ENCODE data around the gene TMEM61.
"Not testable (repeated sequence)": the region's sequence is repeated elsewhere in the genome, so short reads cannot be mapped to it uniquely, and the experiment has no call there.

The TMEM61 gene

DNA sequence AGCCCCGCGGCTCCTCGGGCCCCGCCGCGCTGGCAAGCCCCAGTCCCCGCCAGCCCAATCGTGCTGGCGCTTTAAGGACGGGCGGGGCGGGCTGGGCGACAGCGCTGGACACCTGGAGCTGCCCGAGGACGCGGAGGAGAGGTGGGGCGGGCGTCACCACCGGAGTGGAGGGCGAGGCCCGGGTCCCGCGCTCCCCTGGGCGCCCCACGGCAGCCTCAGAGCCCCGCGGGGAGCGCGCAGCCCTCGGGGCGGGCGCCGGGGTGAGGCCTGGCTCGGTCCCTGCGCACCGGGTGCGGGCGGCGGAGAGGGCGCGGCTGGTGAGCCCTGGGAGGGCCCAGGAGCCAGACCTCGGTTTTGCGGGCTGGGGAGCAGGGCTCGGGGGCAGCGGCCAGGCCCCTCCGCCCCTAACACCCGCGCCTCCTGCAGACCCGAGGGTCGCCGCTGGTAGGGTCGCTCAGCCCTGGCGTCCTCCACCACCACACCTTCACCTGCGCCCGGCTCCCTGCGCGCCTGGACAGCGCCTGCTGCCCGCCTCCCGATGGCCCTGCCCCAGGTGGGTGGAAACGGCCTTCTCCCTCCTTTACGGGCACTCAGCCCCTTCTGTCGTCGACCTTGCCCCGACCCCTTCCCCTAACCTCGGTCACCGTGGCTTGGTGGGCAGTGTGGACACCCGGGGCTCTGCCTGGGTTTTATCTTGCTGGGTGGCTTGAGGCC, at the start of gene TMEM61:
TSS of gene TMEM61 (plus strand) at position 101 of the 714 bp plus-strand sequence. CDS start at position 539, 438 bp downstream.
- Histone ChIP-seq H3K4me3 (peak within 1 kb of the TSS; percentile 72), H3K27ac (no peak within 1 kb of the TSS)
- peak; percentile 64 for DNase-seq (ENCODE audit: low spot score)
- TF ChIP-seq, protein P1, sequence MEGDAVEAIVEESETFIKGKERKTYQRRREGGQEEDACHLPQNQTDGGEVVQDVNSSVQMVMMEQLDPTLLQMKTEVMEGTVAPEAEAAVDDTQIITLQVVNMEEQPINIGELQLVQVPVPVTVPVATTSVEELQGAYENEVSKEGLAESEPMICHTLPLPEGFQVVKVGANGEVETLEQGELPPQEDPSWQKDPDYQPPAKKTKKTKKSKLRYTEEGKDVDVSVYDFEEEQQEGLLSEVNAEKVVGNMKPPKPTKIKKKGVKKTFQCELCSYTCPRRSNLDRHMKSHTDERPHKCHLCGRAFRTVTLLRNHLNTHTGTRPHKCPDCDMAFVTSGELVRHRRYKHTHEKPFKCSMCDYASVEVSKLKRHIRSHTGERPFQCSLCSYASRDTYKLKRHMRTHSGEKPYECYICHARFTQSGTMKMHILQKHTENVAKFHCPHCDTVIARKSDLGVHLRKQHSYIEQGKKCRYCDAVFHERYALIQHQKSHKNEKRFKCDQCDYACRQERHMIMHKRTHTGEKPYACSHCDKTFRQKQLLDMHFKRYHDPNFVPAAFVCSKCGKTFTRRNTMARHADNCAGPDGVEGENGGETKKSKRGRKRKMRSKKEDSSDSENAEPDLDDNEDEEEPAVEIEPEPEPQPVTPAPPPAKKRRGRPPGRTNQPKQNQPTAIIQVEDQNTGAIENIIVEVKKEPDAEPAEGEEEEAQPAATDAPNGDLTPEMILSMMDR (IDR thresholded peaks at IDR 0.05): no peak

DNA sequence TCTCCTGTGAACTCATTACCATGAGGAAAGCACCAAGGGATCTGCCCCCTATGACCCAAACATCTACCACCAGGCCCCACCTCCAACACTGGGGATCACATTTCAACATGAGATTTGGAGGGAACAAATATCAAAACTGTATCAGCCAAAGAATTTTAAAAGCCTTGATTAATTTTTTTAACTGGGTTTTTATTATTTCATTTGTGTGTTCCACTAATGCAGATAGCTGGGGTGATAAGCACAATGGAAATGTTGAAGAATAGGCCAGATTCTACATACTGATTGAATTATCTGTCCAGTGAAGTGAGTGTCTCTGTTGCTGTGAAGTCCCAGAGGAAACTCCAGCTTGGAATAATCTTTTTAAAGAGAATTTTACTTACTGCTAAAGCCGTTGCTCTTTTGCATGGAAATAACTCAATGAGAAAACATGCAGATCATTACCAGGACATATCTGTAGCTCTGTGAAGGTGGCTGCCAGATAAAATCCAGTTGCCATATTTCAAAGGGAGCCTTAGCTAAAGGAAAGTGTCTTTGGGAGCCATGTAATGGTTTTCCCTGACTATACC, 49.1 kb upstream of the TMEM61 start:
- no peak overlapping the region for H3K27ac ChIP-seq
- TF ChIP-seq, protein P1 (IDR thresholded peaks at IDR 0.05): no peak
- DNase-seq (ENCODE audit: low spot score): no peak

DNA sequence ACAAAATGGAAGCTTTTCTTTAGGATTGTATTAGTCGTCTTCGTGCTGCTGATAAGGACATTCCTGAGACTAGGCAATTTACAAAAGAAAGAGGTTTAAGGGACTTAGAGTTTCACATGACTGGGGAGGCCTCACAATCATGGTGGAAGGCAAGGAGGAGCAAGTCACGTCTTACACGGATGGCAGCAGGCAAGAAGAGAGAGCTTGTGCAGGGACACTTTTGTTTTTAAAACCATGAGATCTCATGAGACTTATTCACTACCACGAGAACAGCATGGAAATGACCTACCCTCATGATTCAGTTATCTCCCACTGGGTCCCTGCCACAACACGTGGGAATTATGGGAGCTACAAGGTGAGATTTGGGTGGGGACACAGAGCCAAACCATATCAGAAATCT, 46.3 kb upstream of the TMEM61 start:
- not testable (repeated sequence) for H3K4me3 ChIP-seq; DNase-seq (ENCODE audit: low spot score); H3K27ac ChIP-seq

More for the DNA sequence above, 49.1 kb upstream of the TMEM61 start:
- no peak overlapping the region for H3K4me3 ChIP-seq

DNA sequence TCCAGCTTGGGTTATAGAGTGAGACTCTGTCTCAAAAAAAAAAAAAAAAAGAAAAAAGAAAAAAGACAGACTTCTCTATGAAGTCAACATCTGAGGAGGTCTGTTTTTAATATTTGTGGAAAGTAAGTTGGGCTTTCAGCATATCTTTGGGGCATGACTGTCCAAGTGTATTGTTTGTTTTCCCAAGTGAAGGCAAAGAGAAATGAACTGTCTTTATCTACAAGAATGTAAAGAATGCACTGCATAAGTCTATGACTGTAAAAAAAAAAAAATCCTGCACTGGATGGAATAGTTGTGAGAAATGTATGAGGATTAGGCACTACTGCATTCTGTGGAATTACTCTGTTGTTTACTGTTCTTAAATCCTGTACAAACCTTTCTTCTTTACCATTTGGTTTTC, 45.6 kb upstream of the TMEM61 start:
- TF ChIP-seq, protein P1 (IDR thresholded peaks at IDR 0.05): no peak
- H3K27ac ChIP-seq: no peak overlapping the region
- no peak overlapping the region for H3K4me3 ChIP-seq
- DNase-seq (ENCODE audit: low spot score): no peak

DNA sequence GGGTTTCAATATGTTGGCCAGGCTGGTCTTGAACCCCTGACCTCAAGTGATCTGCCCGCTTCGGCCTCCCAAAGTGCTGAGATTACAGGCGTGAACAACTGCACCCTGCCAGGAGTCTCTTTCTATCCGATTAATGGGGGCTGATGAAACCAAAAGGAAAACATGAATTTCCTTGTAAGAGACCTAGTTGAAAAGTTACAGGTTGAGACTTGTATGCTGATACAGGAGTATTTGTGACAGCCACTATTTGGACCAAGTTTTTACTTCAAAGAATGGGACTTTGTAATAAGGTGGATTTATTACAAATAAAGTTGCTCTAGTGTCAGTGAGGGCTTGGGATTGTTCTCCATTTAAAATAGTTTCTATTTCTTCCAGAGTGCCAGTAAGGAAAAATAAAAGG, 43.6 kb upstream of the TMEM61 start:
- DNase-seq (ENCODE audit: low spot score): no peak
- TF ChIP-seq, protein P1 (IDR thresholded peaks at IDR 0.05): no peak
- Histone ChIP-seq H3K27ac (no peak overlapping the region), H3K4me3 (no peak overlapping the region)

DNA sequence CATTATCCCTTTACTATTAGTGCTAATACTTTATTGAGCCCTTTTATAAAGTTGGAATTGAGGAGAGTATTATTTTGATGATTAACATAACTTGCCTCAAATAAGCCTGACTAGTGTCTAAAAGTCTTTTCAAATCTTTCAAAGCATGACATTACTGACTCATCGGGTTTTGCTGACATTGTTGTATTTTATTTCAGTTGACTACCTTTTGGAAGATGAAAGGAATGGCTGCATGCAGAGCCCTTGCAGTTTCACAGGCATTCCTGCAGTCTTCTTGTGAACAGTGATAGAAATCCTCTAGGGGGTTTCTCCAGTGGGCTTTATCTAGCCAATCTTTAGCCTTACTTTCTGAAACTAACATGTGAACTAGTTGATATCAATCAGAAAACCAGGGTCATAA, 43.0 kb upstream of the TMEM61 start:
- no peak for DNase-seq (ENCODE audit: low spot score)
- TF ChIP-seq, protein P1 (IDR thresholded peaks at IDR 0.05): no peak
- no peak overlapping the region for H3K27ac ChIP-seq
- H3K4me3 ChIP-seq: no peak overlapping the region

DNA sequence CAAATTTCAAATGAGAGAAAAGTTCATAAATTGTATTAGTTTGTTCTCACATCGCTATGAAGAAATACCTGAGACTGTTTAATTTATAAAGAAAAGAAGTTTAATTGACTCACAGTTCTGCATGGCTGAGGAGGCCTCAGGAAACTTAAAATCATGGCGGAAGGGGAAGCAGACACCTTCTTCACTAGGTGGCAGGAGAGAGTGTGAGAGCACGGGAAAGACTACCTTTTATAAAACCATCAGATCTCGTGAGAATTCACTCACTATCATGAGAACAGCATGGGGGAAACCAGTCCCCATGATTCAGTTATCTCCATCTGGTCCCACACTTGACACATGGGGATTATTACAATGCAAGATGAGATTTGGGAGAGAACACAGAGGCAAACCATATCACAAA, 41.5 kb upstream of the TMEM61 start:
- not testable (repeated sequence) for DNase-seq (ENCODE audit: low spot score); H3K4me3 ChIP-seq; H3K27ac ChIP-seq

DNA sequence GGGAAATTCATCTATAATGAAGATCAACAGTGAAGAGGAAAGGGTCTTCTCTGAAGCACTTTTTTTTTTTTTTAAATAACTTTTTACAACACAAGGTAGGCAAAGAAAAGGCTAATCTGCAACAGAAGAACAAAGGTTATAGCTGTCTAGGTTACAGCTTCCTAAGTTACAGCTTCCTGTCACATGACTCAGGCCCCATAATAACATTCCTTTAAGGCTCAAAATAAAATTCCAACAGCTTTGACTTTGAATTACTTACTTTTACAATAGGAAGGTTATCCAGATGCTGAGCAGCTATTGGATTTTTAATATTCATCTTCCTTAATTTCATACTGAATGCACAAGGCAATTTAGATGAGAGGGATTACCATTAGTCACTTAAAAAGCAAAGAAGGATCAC, 40.4 kb upstream of the TMEM61 start:
- H3K27ac ChIP-seq: no peak overlapping the region
- TF ChIP-seq, protein P1 (IDR thresholded peaks at IDR 0.05): no peak
- no peak overlapping the region for H3K4me3 ChIP-seq
- DNase-seq (ENCODE audit: low spot score): no peak

All from coronary artery (tissue), 2 donors.